Fibroblast of lung (primary cell): ENCODE results near the gene ARHGEF25. TPM values are rescaled to one million over a fixed set of nuclear protein-coding genes. Genes with fewer than 3 reads are reported as not detected.

Experiments
- DNase-seq, 2 donors: peaks; one replicate each; pipeline versions ENCODE4 v3.0.0 to v3.0.0-alpha.2; 2010; ENCODE audit warnings: low read depth in 2 of 2
- H2AFZ ChIP-seq: 2 replicates; pipeline ENCODE4 v1.5.1; 2012; ENCODE audit warnings: low read length, control low read depth, inconsistent platforms
- H3K27ac ChIP-seq: 2 replicates; pipeline ENCODE4 v1.5.1; 2011; ENCODE audit warnings: low read length, control low read depth; ENCODE audit not compliant: insufficient read depth
- H3K27me3 ChIP-seq: 2 replicates; pipeline ENCODE4 v1.5.1; 2011; ENCODE audit warnings: mild to moderate bottlenecking, low read length; ENCODE audit not compliant: control insufficient read depth, insufficient read depth
- H3K36me3 ChIP-seq: 2 replicates; pipeline ENCODE4 v1.5.1; 2011; ENCODE audit warnings: low read length; ENCODE audit not compliant: control insufficient read depth, insufficient read depth
- H3K4me1 ChIP-seq: 2 replicates; pipeline ENCODE4 v1.5.1; 2011; ENCODE audit warnings: low read length; ENCODE audit not compliant: control insufficient read depth, insufficient read depth; ENCODE audit errors: extremely low read depth
- H3K4me2 ChIP-seq: 2 replicates; pipeline ENCODE4 v1.5.1; 2011; ENCODE audit warnings: low read length, control low read depth; ENCODE audit not compliant: insufficient read depth; ENCODE audit errors: extremely low read depth
- H3K4me3 ChIP-seq, 4 experiments: fragments of 200-600 bp in 1 of 4; sonication (generic) in 1 of 4; replicated peaks in 1 of 4; 2 replicates each; pipeline ENCODE4 v1.5.1; 2011 to 2016; ENCODE audit warnings: low read length in 4 of 4, low read depth in 3 of 4, mild to moderate bottlenecking in 3 of 4, control low read depth in 2 of 4, inconsistent platforms in 1 of 4, mixed read lengths in 1 of 4; ENCODE audit not compliant: insufficient read depth in 1 of 4; ENCODE audit errors: control extremely low read depth in 1 of 4
- H3K79me2 ChIP-seq: 2 replicates; pipeline ENCODE4 v1.5.1; 2012; ENCODE audit warnings: mild to moderate bottlenecking, low read length, inconsistent platforms; ENCODE audit not compliant: control insufficient read depth, insufficient read depth
- H3K9ac ChIP-seq: 2 replicates; pipeline ENCODE4 v1.5.1; 2011; ENCODE audit warnings: mild to moderate bottlenecking, low read length, control low read depth; ENCODE audit not compliant: insufficient read depth
- H3K9me3 ChIP-seq: 2 replicates; pipeline ENCODE4 v1.5.1; 2012; ENCODE audit warnings: low read depth, low read length; ENCODE audit not compliant: control insufficient read depth, insufficient read depth
- H4K20me1 ChIP-seq: 2 replicates; pipeline ENCODE4 v1.5.1; 2011; ENCODE audit warnings: low read length; ENCODE audit not compliant: control insufficient read depth, insufficient read depth; ENCODE audit errors: extremely low read depth
- EZH2 ChIP-seq: IDR thresholded peaks from 2 replicates; pipeline ENCODE4 v1.5.1; 2012; ENCODE audit warnings: low read length, control low read depth, mild to moderate bottlenecking; ENCODE audit errors: missing control alignments
- polyA plus RNA-seq, 2 donors: library from polyadenylated mRNA; depleted of rRNA in 1 of 2; stranded (reverse) in 1 of 2; unstranded in 1 of 2; fragments of >200 nt; gene quantifications; 2 replicates each; pipeline ENCODE4 v1.2.1, GENCODE V29; 2011 to 2012; ENCODE audit warnings: missing spikeins in 1 of 2
- total RNA-seq: library from RNA; depleted of rRNA; stranded (reverse); fragments of >200 nt; gene quantifications from 2 replicates; pipeline ENCODE4 v1.2.1, GENCODE V29; 2014
- TF ChIP-seq, protein P1 (sequence below), 2 donors: IDR thresholded peaks in 1 of 2; conservative IDR thresholded peaks in 1 of 2; 1 replicate in 1 of 2; 2 replicates in 1 of 2; pipeline ENCODE4 v1.5.1; 2011 to 2012; ENCODE audit warnings: low read length in 2 of 2, control low read depth in 1 of 2, inconsistent platforms in 1 of 2, low read depth in 1 of 2, mild to moderate bottlenecking in 1 of 2

Gene ARHGEF25
- total and polyA plus RNA-seq, 2 donors (not counting 1 experiment from before 2014, with no cell fraction given): 15.7 to 40.0 TPM

DNA sequence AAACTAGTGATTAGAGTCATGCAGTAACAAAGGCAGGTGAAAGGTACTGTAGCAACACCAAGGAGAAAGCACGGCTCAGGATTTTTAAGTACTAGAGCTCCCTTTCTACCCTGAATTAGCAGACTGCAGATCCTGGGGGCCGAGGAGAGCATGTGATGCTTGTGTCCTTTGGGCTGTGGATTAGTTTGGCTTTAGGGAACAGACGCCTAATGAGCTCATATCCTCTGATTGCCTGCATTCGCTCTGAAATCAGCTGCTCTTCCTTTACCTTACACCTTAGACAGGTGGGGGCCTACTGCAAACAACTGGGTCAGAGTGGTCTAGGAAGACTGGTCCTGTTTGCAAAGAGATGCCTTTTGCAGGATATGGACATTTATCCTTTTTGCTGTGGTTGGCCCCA lies 18.0 kb upstream of the ARHGEF25 start:
- Histone ChIP-seq H3K79me2 (no peaks in the 10 kb centered on the region), H3K36me3 (no peaks in the 10 kb centered on the region), H3K9me3 (no peaks in the 10 kb centered on the region), H4K20me1 (no peaks in the 10 kb centered on the region), H2AFZ (no peak overlapping the region), H3K27me3 (peaks cover 2% of the 10 kb centered on the region), H3K4me3 (no peak overlapping the region), H3K4me2 (no peak overlapping the region), H3K4me1 (peaks cover 5% of the 10 kb centered on the region), H3K27ac (no peak overlapping the region), H3K9ac (no peak overlapping the region)
- TF ChIP-seq, protein P1, sequence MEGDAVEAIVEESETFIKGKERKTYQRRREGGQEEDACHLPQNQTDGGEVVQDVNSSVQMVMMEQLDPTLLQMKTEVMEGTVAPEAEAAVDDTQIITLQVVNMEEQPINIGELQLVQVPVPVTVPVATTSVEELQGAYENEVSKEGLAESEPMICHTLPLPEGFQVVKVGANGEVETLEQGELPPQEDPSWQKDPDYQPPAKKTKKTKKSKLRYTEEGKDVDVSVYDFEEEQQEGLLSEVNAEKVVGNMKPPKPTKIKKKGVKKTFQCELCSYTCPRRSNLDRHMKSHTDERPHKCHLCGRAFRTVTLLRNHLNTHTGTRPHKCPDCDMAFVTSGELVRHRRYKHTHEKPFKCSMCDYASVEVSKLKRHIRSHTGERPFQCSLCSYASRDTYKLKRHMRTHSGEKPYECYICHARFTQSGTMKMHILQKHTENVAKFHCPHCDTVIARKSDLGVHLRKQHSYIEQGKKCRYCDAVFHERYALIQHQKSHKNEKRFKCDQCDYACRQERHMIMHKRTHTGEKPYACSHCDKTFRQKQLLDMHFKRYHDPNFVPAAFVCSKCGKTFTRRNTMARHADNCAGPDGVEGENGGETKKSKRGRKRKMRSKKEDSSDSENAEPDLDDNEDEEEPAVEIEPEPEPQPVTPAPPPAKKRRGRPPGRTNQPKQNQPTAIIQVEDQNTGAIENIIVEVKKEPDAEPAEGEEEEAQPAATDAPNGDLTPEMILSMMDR (conservative IDR thresholded peaks at IDR 0.05 in 1 of 2, IDR thresholded peaks at IDR 0.05 in 1 of 2; ENCODE audit: low read depth in 1 of 2, low read length in 2 of 2): no peak
- no peak for TF ChIP-seq EZH2
- no peak for DNase-seq

DNA sequence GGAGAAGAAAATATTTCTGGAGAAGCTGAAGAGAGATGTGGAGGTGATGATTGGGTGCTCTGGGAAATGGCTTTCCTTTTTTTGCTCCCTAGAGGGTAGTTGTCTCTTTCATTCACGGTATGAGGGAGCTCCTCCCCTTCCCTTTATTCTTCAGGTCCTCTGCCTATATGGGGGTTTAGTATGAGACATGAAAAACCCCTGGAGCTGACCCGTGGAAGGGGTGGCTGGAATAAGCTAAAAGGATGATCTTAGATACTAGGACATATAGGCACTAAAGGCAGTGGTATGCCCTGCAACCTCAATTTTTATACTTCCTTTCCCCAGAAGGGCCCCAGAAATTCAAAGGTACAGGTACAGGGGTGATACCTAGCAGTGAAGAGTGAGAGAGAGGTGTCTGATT lies 10.8 kb upstream of the ARHGEF25 start:
- H3K27ac ChIP-seq: no peak overlapping the region
- DNase-seq: no peak
- H3K4me2 ChIP-seq: no peak overlapping the region
- H3K9ac ChIP-seq: no peak overlapping the region
- H4K20me1 ChIP-seq: no peaks in the 10 kb centered on the region
- no peaks in the 10 kb centered on the region for H3K36me3 ChIP-seq
- peaks cover 1% of the 10 kb centered on the region for H3K4me1 ChIP-seq
- H3K27me3 ChIP-seq: no peaks in the 10 kb centered on the region
- H3K4me3 ChIP-seq: no peak overlapping the region
- no peak overlapping the region for H2AFZ ChIP-seq
- no peak for TF ChIP-seq EZH2
- TF ChIP-seq, protein P1 (conservative IDR thresholded peaks at IDR 0.05 in 1 of 2, IDR thresholded peaks at IDR 0.05 in 1 of 2; ENCODE audit: low read depth in 1 of 2, low read length in 2 of 2): no peak
- no peaks in the 10 kb centered on the region for H3K9me3 ChIP-seq
- H3K79me2 ChIP-seq: no peaks in the 10 kb centered on the region

DNA sequence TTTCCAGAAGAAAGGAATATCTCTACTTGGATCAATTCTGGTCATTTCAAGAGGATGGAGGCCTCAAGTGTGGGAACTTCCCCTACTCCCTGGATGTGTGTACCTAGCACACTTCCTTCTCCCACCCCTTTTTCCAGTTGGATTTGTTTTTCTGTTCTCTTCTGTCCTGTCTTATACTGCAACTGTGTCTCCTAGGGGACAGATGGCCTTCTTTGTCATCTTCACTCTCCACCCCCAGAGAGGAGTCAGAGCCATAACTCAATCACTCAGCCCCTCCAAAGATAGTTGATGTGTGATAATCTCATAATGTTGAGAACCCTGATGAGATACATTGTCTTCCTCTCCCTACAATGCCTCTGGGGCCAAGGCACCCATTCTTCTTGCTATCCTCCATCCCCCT lies 8.7 kb upstream of the ARHGEF25 start:
- H3K27ac ChIP-seq: no peak overlapping the region
- H3K4me2 ChIP-seq: no peak overlapping the region
- no peaks in the 10 kb centered on the region for H3K9me3 ChIP-seq
- H3K27me3 ChIP-seq: no peaks in the 10 kb centered on the region
- no peaks in the 10 kb centered on the region for H4K20me1 ChIP-seq
- no peak overlapping the region for H3K4me3 ChIP-seq
- no peak for DNase-seq
- H2AFZ ChIP-seq: no peak overlapping the region
- H3K9ac ChIP-seq: no peak overlapping the region
- TF ChIP-seq, protein P1 (conservative IDR thresholded peaks at IDR 0.05 in 1 of 2, IDR thresholded peaks at IDR 0.05 in 1 of 2; ENCODE audit: low read depth in 1 of 2, low read length in 2 of 2): no peak
- no peak for TF ChIP-seq EZH2
- H3K36me3 ChIP-seq: no peaks in the 10 kb centered on the region
- H3K79me2 ChIP-seq: no peaks in the 10 kb centered on the region
- H3K4me1 ChIP-seq: peaks cover 5% of the 10 kb centered on the region
